ENCODE measurements around the gene IL22.

The IL22 gene

GRCh38 chr12:68199127-68199526 is 54.3 kb downstream of the IL22 start:
- no peak for DNase-seq
- TF ChIP-seq CTCF (IDR thresholded peaks at IDR 0.05), result no peak
- Mint-ChIP-seq H3K27ac (no peak overlapping the region), H3K4me3 (no peak overlapping the region), H3K27me3 (ENCODE audit: low read depth, poor library complexity) (no peaks in the 10 kb centered on the region), H3K4me1 (peaks cover 16% of the 10 kb centered on the region), H3K36me3 (ENCODE audit: low read depth) (no peaks in the 10 kb centered on the region), H3K9me3 (no peaks in the 10 kb centered on the region)

GRCh38 chr12:68198507-68199086 is 54.8 kb downstream of the IL22 start:
- H3K27me3 Mint-ChIP-seq (ENCODE audit: low read depth, poor library complexity), result no peaks in the 10 kb centered on the region
- H3K4me1 Mint-ChIP-seq, result peaks cover 16% of the 10 kb centered on the region
- no peak overlapping the region for H3K4me3 Mint-ChIP-seq
- H3K36me3 Mint-ChIP-seq (ENCODE audit: low read depth), result no peaks in the 10 kb centered on the region
- H3K27ac Mint-ChIP-seq, result no peak overlapping the region
- DNase-seq, result no peak
- H3K9me3 Mint-ChIP-seq, result no peaks in the 10 kb centered on the region
- no peak for TF ChIP-seq CTCF (IDR thresholded peaks at IDR 0.05)

Measured in nephron progenitor cell (in vitro differentiated cells).